Measurements from ENCODE around the gene PCP4. TPM values are rescaled to one million over a fixed set of nuclear protein-coding genes. Genes with fewer than 3 reads are reported as not detected.

Gene PCP4
- total RNA-seq, 4 donors from 2014 or later = 30.8 to 167 (median 110) TPM

DNA sequence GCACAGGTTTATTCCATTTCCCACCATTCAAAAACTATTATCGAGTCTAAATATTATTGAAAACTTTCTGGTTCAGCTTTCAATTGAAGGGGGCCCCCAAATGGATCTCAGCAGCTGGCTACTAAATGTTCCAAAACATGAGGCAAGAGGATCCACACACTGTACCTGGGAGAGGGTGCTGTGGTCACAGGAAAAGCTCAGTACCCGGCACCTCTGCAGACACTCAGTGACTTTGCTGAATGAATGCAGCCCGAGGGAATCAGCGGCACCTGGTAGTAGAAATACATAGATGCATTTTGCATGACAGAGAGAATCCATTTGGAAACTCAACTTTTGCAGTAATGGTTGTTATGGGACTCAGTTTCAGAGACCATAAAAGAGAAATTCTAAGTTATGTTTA lies 89.3 kb downstream of the PCP4 start:
- peak overlapping the region; percentile 34 to 64 (median 56) for H3K27ac ChIP-seq
- no peak for ATAC-seq
- 71 to 85% methylated on average over 4 of the region's 4 CpGs for whole genome bisulfite sequencing, 2 donors (ENCODE audit: low coverage in 1 of 2)
- TF ChIP-seq POLR2AphosphoS5 (IDR thresholded peaks at IDR 0.05) = no peak
- TF ChIP-seq, protein P1, sequence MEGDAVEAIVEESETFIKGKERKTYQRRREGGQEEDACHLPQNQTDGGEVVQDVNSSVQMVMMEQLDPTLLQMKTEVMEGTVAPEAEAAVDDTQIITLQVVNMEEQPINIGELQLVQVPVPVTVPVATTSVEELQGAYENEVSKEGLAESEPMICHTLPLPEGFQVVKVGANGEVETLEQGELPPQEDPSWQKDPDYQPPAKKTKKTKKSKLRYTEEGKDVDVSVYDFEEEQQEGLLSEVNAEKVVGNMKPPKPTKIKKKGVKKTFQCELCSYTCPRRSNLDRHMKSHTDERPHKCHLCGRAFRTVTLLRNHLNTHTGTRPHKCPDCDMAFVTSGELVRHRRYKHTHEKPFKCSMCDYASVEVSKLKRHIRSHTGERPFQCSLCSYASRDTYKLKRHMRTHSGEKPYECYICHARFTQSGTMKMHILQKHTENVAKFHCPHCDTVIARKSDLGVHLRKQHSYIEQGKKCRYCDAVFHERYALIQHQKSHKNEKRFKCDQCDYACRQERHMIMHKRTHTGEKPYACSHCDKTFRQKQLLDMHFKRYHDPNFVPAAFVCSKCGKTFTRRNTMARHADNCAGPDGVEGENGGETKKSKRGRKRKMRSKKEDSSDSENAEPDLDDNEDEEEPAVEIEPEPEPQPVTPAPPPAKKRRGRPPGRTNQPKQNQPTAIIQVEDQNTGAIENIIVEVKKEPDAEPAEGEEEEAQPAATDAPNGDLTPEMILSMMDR (IDR thresholded peaks at IDR 0.05) = no peak
- no peak for TF ChIP-seq EP300 (IDR thresholded peaks at IDR 0.05)
- TF ChIP-seq POLR2A (IDR thresholded peaks at IDR 0.05) = no peak
- peaks cover 0 to 36% (median 6%) of the 10 kb centered on the region in 3 donors for H3K4me1 ChIP-seq
- no peaks in the 10 kb centered on the region for H3K36me3 ChIP-seq
- no peak overlapping the region for H3K4me3 ChIP-seq
- no peaks in the 10 kb centered on the region for H3K27me3 ChIP-seq
- H3K9me3 ChIP-seq = peaks cover 0 to 11% (median 0%) of the 10 kb centered on the region in 3 donors

DNA sequence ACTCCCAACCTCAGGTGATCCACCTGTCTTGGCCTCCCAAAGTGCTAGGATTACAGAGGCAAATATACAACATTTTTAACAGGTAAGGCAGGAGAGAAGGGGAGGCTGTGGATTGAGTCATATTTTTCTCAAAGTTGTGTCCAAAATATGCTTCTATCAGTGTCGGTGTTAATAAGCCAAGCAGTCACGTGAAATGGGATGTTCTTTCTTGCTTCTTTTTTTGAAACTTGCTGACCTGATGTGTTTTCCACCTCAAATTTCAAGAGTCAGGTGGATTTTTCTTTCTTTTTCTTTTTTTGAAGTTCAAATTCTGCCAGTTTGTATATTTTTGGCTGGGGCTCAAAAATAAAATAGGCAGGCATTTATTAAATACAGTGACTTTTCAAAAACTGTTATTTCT lies 91.5 kb downstream of the PCP4 start:
- WGBS, 2 donors (ENCODE audit: low coverage in 1 of 2) = 21 to 32% methylated on average over 2 of the region's 2 CpGs
- no peak overlapping the region for H3K4me3 ChIP-seq
- ATAC-seq = no peak
- H3K36me3 ChIP-seq = no peaks in the 10 kb centered on the region
- peaks cover 0 to 36% (median 6%) of the 10 kb centered on the region in 3 donors for H3K4me1 ChIP-seq
- no peak for TF ChIP-seq EP300 (IDR thresholded peaks at IDR 0.05)
- no peak for TF ChIP-seq POLR2A (IDR thresholded peaks at IDR 0.05)
- no peak for TF ChIP-seq POLR2AphosphoS5 (IDR thresholded peaks at IDR 0.05)
- TF ChIP-seq, protein P1 (IDR thresholded peaks at IDR 0.05) = no peak
- H3K27ac ChIP-seq = peak overlapping the region in 3 of 4 donors; percentile 49 to 64 (median 62)
- peaks cover 0 to 11% (median 0%) of the 10 kb centered on the region in 3 donors for H3K9me3 ChIP-seq
- H3K27me3 ChIP-seq = no peaks in the 10 kb centered on the region

DNA sequence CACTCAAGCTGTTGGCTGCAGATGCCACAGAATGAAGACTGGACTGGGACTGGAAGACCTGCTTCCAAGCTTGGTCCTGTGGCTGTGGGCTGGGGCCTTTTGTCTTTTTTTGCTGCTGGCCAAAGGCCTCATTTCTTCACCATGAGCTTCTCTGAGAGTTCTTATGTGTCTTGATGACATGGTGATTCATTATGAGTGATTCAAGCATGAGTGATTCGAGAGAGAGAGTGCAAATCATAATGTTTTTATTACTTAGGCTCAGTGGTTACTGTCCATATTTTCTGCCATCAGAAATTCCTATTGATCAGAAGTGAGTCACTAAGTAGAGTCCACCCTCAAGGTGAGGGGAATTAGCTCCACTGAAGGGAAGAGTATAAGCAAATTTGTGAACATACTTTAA lies 94.0 kb downstream of the PCP4 start:
- no peak for ATAC-seq
- Histone ChIP-seq H3K36me3 (no peaks in the 10 kb centered on the region), H3K27ac (no peak overlapping the region), H3K4me1 (peaks cover 0 to 28% (median 6%) of the 10 kb centered on the region in 3 donors), H3K27me3 (no peaks in the 10 kb centered on the region), H3K9me3 (peaks cover 0 to 11% (median 0%) of the 10 kb centered on the region in 3 donors), H3K4me3 (no peak overlapping the region)
- TF ChIP-seq EP300 (IDR thresholded peaks at IDR 0.05) (no peak), POLR2AphosphoS5 (IDR thresholded peaks at IDR 0.05) (no peak), POLR2A (IDR thresholded peaks at IDR 0.05) (no peak)
- TF ChIP-seq, protein P1 (IDR thresholded peaks at IDR 0.05) = no peak
- WGBS, 2 donors (ENCODE audit: low coverage in 1 of 2) = 55 to 86% methylated on average over 1 of the region's 1 CpG

DNA sequence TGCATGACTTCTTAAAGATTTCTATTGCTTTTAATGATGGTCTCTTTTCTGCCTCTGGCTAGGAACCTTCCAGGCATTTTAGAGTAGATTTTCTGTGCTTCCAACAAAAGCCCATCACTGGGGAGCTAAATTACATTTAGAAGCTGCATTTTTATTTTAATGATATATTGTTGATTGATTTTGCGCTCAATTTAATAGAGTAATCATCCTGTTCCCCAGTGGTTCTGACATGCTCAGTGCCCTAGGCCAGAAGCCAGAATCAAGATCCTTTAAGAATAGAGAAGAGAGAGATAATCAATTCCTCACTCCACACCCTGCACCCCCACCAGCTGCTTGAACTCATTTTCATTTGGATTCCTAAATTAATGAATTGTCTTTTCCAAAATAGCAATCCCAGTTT lies 97.8 kb downstream of the PCP4 start:
- H3K4me3 ChIP-seq = no peak overlapping the region
- no peak overlapping the region for H3K27ac ChIP-seq
- no peaks in the 10 kb centered on the region for H3K4me1 ChIP-seq
- H3K9me3 ChIP-seq = peaks cover 0 to 8% (median 0%) of the 10 kb centered on the region in 3 donors
- no peaks in the 10 kb centered on the region for H3K36me3 ChIP-seq
- TF ChIP-seq, protein P1 (IDR thresholded peaks at IDR 0.05) = no peak
- TF ChIP-seq POLR2AphosphoS5 (IDR thresholded peaks at IDR 0.05) (no peak), POLR2A (IDR thresholded peaks at IDR 0.05) (no peak)
- 36 to 100% methylated on average over 1 of the region's 1 CpG for WGBS, 2 donors (ENCODE audit: low coverage in 1 of 2)
- no peak for ATAC-seq
- H3K27me3 ChIP-seq = no peaks in the 10 kb centered on the region

DNA sequence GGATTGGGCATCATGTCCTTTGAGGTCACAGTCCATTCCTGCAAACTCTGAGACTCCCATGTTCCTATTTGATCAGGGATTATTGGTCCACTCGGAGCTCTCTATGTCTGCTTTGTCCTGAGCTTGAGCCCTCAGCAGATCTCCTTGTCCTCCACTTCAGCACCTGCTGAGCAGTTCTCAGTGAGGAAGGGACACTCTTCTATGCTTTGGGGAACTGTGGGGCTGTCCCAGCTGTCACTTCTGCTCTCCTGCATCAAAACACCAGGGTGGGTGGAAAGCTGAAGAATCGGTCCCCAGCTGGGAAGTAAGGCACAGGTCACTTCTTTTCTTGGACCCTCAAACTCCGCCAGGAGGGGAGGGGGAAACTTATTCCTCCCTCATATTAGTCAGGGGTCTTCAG lies 99.5 kb downstream of the PCP4 start:
- H3K4me3 ChIP-seq = no peak overlapping the region
- no peaks in the 10 kb centered on the region for H3K27me3 ChIP-seq
- TF ChIP-seq EP300 (IDR thresholded peaks at IDR 0.05) = no peak
- TF ChIP-seq POLR2A (IDR thresholded peaks at IDR 0.05) = no peak
- ATAC-seq = no peak
- 86% methylated on average over 1 of the region's 3 CpGs; no CpG with 5 or more reads in 1 of the 2 donors for WGBS, 2 donors (ENCODE audit: low coverage in 1 of 2)
- H3K9me3 ChIP-seq = no peaks in the 10 kb centered on the region
- H3K4me1 ChIP-seq = peaks cover 0 to 7% (median 0%) of the 10 kb centered on the region in 3 donors
- H3K36me3 ChIP-seq = no peaks in the 10 kb centered on the region
- H3K27ac ChIP-seq = no peak overlapping the region
